Inferior parietal cortex (tissue), 1 donor: ENCODE results near the gene PGLYRP2.
A peak's percentile ranks its signal among the peaks of the same experiment; 100 is the strongest.

Experiments
- DNase-seq: peaks from one replicate; pipeline ENCODE4 v3.0.0-alpha.2; 2016; ENCODE audit errors: extremely low spot score

PGLYRP2 gene

GRCh38 chr19:15439078-15439799 lies 40.1 kb downstream of the PGLYRP2 start:
- no peak for DNase-seq

DNA sequence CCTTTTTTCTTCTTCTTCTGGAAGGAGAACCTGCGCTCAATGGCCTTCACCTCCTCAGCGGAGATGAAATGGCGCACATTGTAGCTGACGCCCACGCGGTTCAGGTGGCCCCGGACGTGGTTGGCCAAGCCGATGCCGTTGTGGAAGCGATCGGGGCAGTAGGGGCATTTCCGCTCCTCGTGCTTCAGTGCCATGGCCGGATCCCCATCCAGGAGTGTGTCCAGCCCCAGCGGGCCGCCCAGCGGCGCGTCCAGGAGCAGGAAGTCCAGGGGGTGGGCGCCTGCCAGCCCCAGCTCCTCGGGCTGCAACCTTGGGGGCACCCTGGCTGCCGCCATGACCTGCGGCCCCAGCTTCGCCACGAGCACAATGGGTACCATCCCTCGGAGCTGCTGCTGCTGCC lies 40.7 kb downstream of the PGLYRP2 start:
- no peak for DNase-seq

DNA sequence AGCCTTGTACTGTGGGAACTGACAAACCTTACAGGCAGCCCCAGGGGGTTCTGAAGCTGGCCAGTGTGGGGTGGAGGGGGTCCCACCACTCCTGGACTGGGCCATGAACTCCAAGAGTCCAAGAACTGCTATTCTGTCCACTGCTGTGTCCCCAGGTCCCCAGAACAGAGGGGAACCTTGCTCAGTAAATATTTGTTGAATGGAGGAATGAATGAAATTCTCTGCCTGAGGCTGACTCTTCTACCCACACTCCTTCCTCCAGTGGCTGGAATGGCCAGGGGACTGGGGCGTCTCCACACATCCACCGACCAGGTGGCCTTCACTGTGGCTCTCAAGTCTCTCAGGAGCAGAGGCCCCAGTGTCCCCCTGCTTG lies 41.2 kb downstream of the PGLYRP2 start:
- no peak for DNase-seq

DNA sequence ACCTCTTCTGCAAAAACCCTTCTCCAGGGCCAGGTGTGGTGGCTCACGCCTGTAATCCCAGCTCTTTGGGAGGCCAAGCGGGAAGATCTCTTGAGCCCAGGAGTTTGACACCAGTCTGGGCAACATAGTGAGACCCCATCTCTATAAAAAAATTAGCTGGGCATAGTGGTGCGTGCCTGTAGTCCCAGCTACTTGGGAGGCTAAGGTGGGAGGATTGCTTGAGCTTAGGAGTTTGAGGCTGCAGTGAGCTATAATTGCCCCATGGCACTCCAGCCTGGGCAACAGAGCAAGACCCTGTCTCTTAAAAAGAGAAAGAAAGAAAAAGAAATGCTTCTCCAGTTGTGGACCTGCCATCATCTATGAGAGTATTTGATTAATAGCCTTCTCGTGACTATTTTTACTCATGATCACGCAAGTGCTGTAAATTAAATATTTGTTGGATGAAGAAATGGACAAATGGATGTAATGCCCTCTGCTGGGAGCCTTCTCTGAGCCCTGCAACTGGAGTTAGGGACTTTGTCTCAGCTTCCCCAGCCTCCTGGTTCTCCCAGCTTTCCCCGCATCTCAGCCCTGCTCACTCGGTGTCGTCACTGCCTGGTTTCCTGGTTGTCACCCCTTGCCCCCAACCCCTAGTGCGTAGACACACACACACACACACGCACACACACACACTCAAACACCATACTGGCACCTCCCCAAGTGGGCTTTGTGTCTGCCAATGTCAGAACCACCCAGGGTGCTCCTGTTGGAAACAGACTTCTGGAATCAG lies 41.8 kb downstream of the PGLYRP2 start:
- no peak for DNase-seq

GRCh38 chr19:15436826-15437110 lies 42.5 kb downstream of the PGLYRP2 start:
- DNase-seq = no peak

DNA sequence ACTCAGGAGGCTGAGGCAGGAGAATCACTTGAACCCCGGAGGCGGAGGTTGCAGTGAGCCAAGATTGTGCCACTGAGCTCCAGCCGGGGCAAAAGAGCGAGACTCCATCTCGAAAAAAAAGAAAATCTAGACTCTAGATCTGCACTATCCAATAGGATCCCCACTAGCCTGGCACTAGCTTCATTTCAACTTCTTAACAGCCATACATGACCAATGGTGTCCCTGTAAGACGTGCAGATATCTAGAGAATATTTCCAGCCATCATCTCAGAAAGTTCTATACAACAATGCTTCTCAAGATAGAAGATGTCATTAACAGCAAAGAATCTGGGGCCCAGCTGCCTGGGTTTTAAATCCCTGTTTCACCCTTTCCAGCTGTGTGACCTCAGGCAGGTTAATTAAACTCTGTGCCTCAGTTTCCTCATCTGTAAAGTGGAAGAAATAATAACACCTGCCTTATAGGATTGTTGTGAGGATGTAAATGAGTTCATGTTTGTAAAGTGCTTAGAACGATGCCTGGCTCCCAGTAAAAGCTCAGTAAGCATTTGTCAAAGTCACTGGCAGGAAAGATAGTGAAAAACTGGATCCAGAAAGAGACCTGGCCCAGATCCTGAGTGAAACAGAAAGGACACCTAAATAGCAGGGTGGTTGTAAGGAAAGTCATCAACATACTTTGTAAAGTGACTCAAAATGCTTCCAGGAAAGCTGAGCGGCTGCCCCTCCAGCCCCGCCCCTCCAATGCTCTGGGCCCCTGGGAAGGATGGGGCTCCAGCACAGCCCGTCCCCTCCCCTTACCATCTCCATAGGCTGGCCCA lies 43.1 kb downstream of the PGLYRP2 start:
- DNase-seq = no peak

DNA sequence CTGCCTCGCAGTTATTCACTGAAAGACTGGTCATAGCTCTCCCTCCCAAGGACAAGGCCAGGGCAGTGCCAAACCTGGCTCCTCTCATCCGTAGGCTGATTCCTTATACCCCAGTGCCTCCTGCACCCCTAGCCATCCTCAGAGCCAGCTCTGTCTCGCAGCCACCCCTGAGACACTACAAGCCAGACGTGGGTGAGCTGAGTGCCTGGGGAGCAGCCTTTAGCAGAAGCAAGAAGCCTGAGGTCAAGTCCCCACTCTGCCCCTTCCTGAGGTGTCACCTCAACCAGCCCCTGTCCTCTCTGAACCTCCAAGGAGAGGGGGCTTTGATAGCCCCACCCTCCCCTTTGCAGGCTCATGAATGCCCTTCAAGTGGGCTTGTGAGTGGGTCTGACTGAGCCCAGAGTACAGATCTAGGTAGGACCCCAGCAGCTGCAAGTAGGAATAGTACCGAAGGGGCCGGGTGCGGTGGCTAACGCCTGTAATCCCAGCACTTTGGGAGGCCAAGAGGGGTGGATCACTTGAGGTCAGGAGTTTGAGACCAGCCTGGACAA lies 45.7 kb downstream of the PGLYRP2 start:
- DNase-seq = no peak

GRCh38 chr19:15432629-15433518 lies 46.4 kb downstream of the PGLYRP2 start:
- peak; percentile 83 for DNase-seq

DNA sequence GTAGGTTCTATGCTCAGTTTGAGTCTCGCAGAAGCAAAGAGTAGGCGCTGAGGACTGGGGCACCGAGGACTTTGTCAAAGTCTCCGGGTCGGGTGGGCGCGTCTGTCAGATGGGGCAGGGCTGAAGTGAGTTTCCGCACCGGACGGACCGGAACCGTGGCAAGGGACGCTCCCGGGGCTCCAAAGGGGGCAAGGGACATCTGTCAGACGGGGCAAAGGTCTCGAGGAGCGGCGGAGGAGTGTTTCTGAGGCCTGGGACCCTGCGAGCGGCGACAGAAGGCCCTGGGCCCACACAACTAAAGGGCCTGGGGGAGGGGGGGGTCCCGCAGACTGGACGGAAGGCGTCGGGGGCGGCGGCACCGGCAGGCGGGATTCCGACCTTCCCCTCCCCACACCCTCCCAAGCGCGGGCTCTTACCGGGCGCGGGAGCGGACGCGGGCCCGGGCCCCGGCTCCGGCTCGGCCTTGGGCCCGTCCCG lies 47.2 kb downstream of the PGLYRP2 start:
- DNase-seq = no peak

DNA sequence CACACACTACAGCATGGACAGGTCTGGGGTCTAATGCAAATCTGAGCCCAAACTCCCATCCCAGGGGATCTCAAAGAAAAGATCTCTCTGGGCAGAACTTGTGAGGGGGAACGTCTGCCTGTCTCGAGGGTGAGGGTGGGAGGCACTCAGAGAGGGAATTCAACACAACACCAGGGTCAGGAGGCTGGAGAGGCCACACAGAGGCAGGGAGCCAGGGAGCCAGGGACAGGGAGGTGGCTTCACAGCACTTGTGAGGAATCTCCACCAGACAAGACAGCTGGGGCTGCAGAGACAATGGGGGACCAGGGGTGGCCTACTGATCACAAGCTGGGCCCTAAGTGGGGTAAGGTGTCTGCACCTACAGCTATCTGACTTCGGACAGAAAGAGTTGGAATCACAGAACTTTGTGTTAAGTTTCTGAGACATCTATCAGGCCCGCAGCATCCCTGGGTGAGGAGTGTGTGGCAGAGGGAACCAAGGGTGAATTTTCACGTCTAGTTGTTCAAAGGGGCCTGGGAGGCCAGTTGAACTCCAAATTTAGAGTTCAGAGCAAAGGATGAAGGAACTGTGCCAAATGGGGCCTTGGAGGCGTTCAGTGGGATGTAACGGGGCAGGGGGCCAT lies 47.8 kb downstream of the PGLYRP2 start:
- DNase-seq = no peak

DNA sequence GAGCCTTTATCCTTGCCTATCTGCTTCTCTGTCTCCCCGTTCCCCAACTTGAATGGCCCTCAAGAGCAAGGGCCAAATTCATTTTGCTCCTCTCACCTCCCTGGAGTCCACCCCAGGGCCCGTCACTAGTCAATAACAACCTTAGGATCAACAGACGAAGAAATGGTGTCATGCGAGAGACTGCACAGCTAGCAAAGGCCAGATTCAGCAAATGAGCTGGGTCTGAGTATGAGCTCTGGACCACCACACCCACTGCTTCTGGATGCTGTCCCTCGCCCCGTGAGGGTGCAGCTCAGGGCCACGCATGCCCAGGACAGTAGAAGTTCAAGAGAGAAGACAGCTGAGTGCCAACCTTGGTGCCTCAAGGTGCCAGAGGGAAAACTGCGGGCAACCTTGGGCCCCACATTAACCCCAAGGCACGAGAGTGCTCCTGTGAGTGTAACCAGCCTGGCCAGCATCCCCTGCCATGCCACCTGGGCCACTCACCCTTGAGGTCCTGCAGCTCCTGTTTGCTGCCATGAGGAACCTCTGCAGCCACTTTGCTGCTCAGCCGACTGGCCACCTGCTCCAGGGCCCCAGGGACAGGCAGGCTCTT lies 48.7 kb downstream of the PGLYRP2 start:
- DNase-seq = no peak

DNA sequence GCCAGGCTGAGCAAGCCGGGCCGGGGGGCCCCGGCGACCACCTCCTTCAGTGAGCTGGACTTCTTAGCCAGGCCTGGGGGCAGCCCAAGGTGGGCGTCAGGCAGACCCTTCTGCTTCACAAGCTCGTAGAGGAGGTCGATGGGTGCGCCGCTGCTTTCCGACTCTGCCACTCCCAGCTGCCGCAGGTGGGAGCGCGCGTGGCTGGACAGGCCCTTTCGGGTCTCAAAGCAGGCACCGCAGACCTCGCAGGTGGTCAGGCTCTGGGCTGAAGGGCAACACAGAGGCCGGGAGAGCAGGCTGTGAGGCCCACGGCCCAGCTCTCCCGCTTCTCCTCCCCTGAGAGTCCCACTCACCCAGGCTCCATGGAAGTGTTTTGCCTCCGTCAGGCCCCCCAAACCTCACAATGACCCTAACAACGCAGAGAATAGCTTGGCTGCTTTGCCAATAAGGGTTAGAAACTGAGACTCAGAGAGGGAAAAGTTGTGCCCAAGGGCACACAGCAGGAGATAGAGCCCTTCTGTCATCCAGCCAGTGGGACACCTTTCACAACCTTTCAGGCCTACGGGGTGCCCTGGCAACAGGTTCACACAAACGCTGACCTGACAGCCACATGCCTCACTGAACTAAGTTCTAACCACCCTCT lies 49.4 kb downstream of the PGLYRP2 start:
- no peak for DNase-seq

DNA sequence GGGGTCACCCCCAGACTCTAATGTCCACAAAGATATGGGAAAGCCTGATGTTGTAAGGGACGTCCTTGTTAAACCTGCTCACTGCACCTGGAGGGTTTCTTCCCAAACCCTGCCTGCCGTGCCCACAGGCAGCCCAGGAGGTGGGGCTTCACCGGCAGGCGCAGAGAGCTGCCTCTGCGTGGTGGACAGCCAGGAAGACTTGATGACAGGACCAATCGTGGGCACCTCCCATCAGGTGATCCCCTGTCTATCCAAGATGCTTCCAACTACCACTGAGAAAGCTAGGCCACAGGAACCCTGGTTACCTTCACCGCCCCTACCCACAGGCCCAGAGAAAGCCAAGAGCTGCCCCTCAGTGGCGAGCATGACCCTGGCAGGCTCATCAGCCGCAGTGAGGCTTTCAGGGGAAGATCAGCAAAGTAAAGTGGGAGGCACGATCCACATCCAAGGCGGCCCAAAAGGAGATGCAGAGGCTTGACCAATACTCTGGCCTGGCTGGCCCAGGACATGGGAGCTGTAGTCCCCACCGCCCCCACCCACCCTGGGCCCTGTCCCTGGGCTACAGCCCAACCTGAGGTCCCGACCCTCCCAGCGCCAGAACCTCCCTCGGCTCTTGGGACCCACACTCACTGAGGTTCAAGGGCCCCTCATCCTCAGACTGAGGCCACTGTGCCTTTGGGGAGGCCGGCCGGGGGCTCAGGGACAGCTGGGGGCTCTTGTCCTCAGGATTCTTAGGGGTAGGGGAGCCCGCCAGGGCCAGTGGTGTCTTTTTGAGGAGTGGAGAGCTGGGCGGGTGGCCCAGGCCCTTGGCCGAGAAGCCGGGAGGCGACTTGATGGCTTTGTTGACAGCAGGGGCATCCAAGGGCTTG lies 50.1 kb downstream of the PGLYRP2 start:
- no peak for DNase-seq

DNA sequence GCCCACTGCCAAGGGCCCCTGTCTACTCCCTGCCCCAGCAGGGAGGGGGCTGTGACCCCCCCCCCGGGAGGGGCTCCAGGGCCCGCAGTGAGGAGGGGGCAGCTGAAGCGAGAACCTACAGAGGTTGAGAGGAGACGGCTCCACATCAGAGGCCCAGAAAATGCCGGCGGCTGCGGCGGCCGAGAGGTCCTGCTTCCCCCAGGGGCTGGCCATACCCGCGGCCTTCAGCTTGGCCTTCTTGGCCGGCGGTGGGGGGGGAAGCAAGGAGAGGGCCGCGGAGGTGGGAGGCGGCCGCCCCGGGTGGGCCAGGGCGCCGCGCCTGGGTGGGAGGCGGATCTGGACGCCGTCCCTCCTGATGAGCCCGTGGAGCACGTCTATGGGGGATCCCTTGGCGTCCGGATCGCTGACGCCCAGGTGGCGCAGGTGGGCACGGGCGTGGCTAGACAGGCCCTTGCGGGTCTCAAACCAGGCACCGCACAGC lies 51.3 kb downstream of the PGLYRP2 start:
- no peak for DNase-seq

- no peak for DNase-seq
Measured at GRCh38 chr19:15427350-15427700, 52.0 kb downstream of the PGLYRP2 start.

GRCh38 chr19:15426485-15427349 lies 52.6 kb downstream of the PGLYRP2 start:
- no peak for DNase-seq

DNA sequence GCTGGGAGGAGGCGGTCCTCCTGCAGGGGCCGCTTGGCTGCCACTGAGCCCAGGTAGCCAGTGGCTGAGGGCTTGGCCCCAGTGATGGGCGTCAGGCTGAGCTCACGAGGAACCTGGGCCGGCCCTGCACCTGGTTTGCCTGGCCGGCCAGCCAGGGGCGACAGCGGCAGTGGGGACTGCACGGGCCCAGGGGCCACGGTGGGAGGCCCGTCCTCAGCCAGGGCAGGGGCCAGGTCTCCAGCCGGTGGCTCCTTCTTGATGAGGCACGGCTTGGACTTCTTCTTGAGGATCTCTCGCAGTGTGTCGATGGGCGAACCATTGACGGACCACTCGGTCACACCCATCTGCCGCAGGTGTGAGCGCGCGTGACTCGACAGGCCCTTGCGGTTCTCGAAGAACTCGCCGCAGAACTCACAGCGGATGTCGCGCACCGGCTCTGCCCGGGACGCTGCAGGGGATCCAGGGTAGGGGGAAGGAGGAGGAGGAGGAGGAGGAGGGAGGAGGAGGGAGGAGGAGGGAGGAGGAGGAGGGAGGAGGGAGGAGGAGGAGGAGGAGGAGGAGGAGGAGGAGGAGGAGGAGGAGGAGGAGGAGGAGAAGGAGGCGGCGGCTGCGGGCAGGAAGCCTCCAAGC lies 53.9 kb downstream of the PGLYRP2 start:
- no peak for DNase-seq
